ENCODE measurements around the gene CELF4. TPM values are rescaled to one million over a fixed set of nuclear protein-coding genes. Genes with fewer than 3 reads are reported as not detected.

CELF4 gene
- total and polyA plus RNA-seq, 10 of the 15 experiments (the other 5 are each of a cell fraction or from before 2014, with no cell fraction given): 0.03 to 0.32 TPM; not detected in 8

- TF ChIP-seq, protein P1, sequence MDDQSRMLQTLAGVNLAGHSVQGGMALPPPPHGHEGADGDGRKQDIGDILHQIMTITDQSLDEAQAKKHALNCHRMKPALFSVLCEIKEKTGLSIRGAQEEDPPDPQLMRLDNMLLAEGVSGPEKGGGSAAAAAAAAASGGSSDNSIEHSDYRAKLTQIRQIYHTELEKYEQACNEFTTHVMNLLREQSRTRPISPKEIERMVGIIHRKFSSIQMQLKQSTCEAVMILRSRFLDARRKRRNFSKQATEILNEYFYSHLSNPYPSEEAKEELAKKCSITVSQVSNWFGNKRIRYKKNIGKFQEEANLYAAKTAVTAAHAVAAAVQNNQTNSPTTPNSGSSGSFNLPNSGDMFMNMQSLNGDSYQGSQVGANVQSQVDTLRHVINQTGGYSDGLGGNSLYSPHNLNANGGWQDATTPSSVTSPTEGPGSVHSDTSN (IDR thresholded peaks at IDR 0.05; ENCODE audit: insufficient replicate concordance, low read depth, low read length): no peak
- TF ChIP-seq PRDM15 (CRISPR knock-in tag; IDR thresholded peaks at IDR 0.05): no peak
- no peak for TF ChIP-seq SMAD1 (IDR thresholded peaks at IDR 0.05; ENCODE audit: low read depth, partially characterized antibody)
- no peak for TF ChIP-seq MTA2 (IDR thresholded peaks at IDR 0.05; ENCODE audit: low read depth)
- no peak for TF ChIP-seq SUZ12 (IDR thresholded peaks at IDR 0.05; ENCODE audit: unreplicated experiment)
- no peak for TF ChIP-seq RELA (IDR thresholded peaks at IDR 0.05; ENCODE audit: borderline replicate concordance, partially characterized antibody)
These were observed 25.0 kb downstream of the CELF4 start (continued) for GRCh38 chr18:37540424-37541138.

Measured in GM12878 (cell line).